DMS53 (cell line): ENCODE data around the gene ADAT3.
"Not testable (repeated sequence)": the region's sequence is repeated elsewhere in the genome, so short reads cannot be mapped to it uniquely, and the experiment has no call there.

Experiments
- DNase-seq: peaks from one replicate; lab custom pipeline; 2025; lab: John Stamatoyannopoulos, UW

The ADAT3 gene

GRCh38 chr19:1866693-1867348 lies 38.4 kb upstream of the ADAT3 start:
- DNase-seq, result no peak

- DNase-seq, result no peak
These were observed 37.9 kb upstream of the ADAT3 start for GRCh38 chr19:1867349-1867724.

- no peak for DNase-seq
These were observed 36.2 kb upstream of the ADAT3 start for GRCh38 chr19:1868971-1869370.

- no peak for DNase-seq
These were observed 34.0 kb upstream of the ADAT3 start for GRCh38 chr19:1871140-1871597.

GRCh38 chr19:1871630-1872029 lies 33.6 kb upstream of the ADAT3 start:
- DNase-seq, result no peak

- DNase-seq, result no peak
These were observed 32.2 kb upstream of the ADAT3 start for GRCh38 chr19:1872807-1873523.

GRCh38 chr19:1873524-1874473 lies 31.4 kb upstream of the ADAT3 start:
- no peak for DNase-seq

GRCh38 chr19:1874554-1875185 lies 30.5 kb upstream of the ADAT3 start:
- DNase-seq, result peak; percentile 43

GRCh38 chr19:1875265-1875645 lies 29.9 kb upstream of the ADAT3 start:
- DNase-seq, result not testable (repeated sequence)

- peak; percentile 95 for DNase-seq
These were observed 29.3 kb upstream of the ADAT3 start for GRCh38 chr19:1875646-1876495.

- DNase-seq, result not testable (repeated sequence)
These were observed 28.5 kb upstream of the ADAT3 start for GRCh38 chr19:1876496-1877279.

- DNase-seq, result not testable (repeated sequence)
These were observed 27.9 kb upstream of the ADAT3 start for GRCh38 chr19:1877280-1877660.

- DNase-seq, result not testable (repeated sequence)
These were observed 26.6 kb upstream of the ADAT3 start for GRCh38 chr19:1878583-1878982.

- DNase-seq, result not testable (repeated sequence)
These were observed 25.2 kb upstream of the ADAT3 start for GRCh38 chr19:1879982-1880381.

GRCh38 chr19:1880611-1881392 lies 24.4 kb upstream of the ADAT3 start:
- no peak for DNase-seq

GRCh38 chr19:1881393-1882088 lies 23.7 kb upstream of the ADAT3 start:
- not testable (repeated sequence) for DNase-seq

GRCh38 chr19:1882089-1882785 lies 23.0 kb upstream of the ADAT3 start:
- no peak for DNase-seq
